SK-N-SH treated with all-trans-retinoic acid at 6 μM for 48 hours (cell line): ENCODE results near the gene TMC6.

Experiments used
- ATAC-seq: fragments of 200-7000 bp; cut with Tn5 transposase; 3 replicates; pipeline ENCODE4 v1.9.1; 2020; ENCODE audit warnings: mild to moderate bottlenecking, moderate library complexity
- ARNTL ChIP-seq: fragments of 450-650 bp; formaldehyde crosslinking; IDR thresholded peaks from 2 replicates; pipeline ENCODE4 v1.5.0; 2020; ENCODE audit warnings: low read depth, mild to moderate bottlenecking, moderate library complexity, borderline replicate concordance
- BACH2 ChIP-seq: fragments of 250-450 bp; sonication (Bioruptor Pico); IDR thresholded peaks from 2 replicates; pipeline ENCODE4 v1.9.0; 2021; ENCODE audit warnings: mild to moderate bottlenecking, borderline replicate concordance
- CSDC2 ChIP-seq: fragments of 250-450 bp; sonication (Bioruptor Pico); IDR thresholded peaks from 2 replicates; pipeline ENCODE4 v1.5.0; 2020; ENCODE audit warnings: mild to moderate bottlenecking, moderate library complexity
- GLIS3 ChIP-seq: fragments of 250-450 bp; sonication (Bioruptor Pico); IDR thresholded peaks from 2 replicates; pipeline ENCODE4 v1.5.0; 2020; ENCODE audit warnings: mild to moderate bottlenecking, moderate library complexity
- ISL1 ChIP-seq: fragments of 250-450 bp; sonication (Bioruptor Pico); IDR thresholded peaks from 2 replicates; pipeline ENCODE4 v2.1.2; 2022; ENCODE audit warnings: mild to moderate bottlenecking, moderate library complexity
- OSR1 ChIP-seq: fragments of 250-450 bp; sonication (Bioruptor Pico); IDR thresholded peaks from 2 replicates; pipeline ENCODE4 v1.8.0; 2022; ENCODE audit warnings: moderate library complexity, mild to moderate bottlenecking, inconsistent platforms
- RARB ChIP-seq: fragments of 250-450 bp; sonication (Bioruptor Pico); IDR thresholded peaks from 2 replicates; pipeline ENCODE4 v1.8.0; 2021; ENCODE audit warnings: mild to moderate bottlenecking, moderate library complexity
- SNAI2 ChIP-seq: fragments of 250-450 bp; sonication (Bioruptor Pico); IDR thresholded peaks from 2 replicates; pipeline ENCODE4 v1.5.0; 2020; ENCODE audit warnings: mild to moderate bottlenecking, moderate library complexity
- TCF4 ChIP-seq: fragments of 250-450 bp; sonication (Bioruptor Pico); IDR thresholded peaks from 2 replicates; pipeline ENCODE4 v1.8.0; 2021; ENCODE audit warnings: mild to moderate bottlenecking, moderate library complexity, borderline replicate concordance
- TOX ChIP-seq: fragments of 250-450 bp; sonication (Bioruptor Pico); IDR thresholded peaks from 2 replicates; pipeline ENCODE4 v1.8.0; 2021; ENCODE audit warnings: mild to moderate bottlenecking, moderate library complexity, borderline replicate concordance
- TSHZ2 ChIP-seq: fragments of 250-450 bp; sonication (Bioruptor Pico); IDR thresholded peaks from 2 replicates; pipeline ENCODE4 v1.5.0; 2020; ENCODE audit warnings: mild to moderate bottlenecking, moderate library complexity
- ZC3H10 ChIP-seq: fragments of 250-450 bp; sonication (Bioruptor Pico); IDR thresholded peaks from 2 replicates; pipeline ENCODE4 v1.5.1; 2021; ENCODE audit warnings: mild to moderate bottlenecking, moderate library complexity
- ZFP3 ChIP-seq: fragments of 250-450 bp; sonication (Bioruptor Pico); IDR thresholded peaks from 2 replicates; pipeline ENCODE4 v1.5.0; 2020; ENCODE audit warnings: mild to moderate bottlenecking, moderate library complexity
- ZFP30 ChIP-seq: fragments of 450-650 bp; formaldehyde crosslinking; IDR thresholded peaks from 2 replicates; pipeline ENCODE4 v1.5.0; 2022; ENCODE audit warnings: mild to moderate bottlenecking, moderate library complexity
- ZNF565 ChIP-seq: fragments of 450-650 bp; formaldehyde crosslinking; conservative IDR thresholded peaks from 2 replicates; pipeline ENCODE4 v1.5.0; 2020; ENCODE audit warnings: low read depth, mild to moderate bottlenecking, moderate library complexity
- ZNF70 ChIP-seq: fragments of 450-650 bp; formaldehyde crosslinking; IDR thresholded peaks from 2 replicates; pipeline ENCODE4 v1.5.0; 2020; ENCODE audit warnings: mild to moderate bottlenecking, moderate library complexity
- ZNF8 ChIP-seq: fragments of 450-650 bp; formaldehyde crosslinking; IDR thresholded peaks from 2 replicates; pipeline ENCODE4 v1.5.0; 2020; ENCODE audit warnings: mild to moderate bottlenecking, moderate library complexity
- TF ChIP-seq, protein P1 (sequence below): fragments of 250-450 bp; sonication (Bioruptor Pico); IDR thresholded peaks from 2 replicates; pipeline ENCODE4 v1.5.1; 2020; ENCODE audit warnings: low read depth, mild to moderate bottlenecking, moderate library complexity
- TF ChIP-seq, protein P2 (sequence below): fragments of 250-450 bp; sonication (Bioruptor Pico); IDR thresholded peaks from 2 replicates; pipeline ENCODE4 v1.8.0; 2021; ENCODE audit warnings: low read depth, mild to moderate bottlenecking, moderate library complexity, borderline replicate concordance
- TF ChIP-seq, protein P3 (sequence below): fragments of 250-450 bp; sonication (Bioruptor Pico); IDR thresholded peaks from 2 replicates; pipeline ENCODE4 v1.8.0; 2020; ENCODE audit warnings: mild to moderate bottlenecking, moderate library complexity, borderline replicate concordance

TMC6 gene

DNA sequence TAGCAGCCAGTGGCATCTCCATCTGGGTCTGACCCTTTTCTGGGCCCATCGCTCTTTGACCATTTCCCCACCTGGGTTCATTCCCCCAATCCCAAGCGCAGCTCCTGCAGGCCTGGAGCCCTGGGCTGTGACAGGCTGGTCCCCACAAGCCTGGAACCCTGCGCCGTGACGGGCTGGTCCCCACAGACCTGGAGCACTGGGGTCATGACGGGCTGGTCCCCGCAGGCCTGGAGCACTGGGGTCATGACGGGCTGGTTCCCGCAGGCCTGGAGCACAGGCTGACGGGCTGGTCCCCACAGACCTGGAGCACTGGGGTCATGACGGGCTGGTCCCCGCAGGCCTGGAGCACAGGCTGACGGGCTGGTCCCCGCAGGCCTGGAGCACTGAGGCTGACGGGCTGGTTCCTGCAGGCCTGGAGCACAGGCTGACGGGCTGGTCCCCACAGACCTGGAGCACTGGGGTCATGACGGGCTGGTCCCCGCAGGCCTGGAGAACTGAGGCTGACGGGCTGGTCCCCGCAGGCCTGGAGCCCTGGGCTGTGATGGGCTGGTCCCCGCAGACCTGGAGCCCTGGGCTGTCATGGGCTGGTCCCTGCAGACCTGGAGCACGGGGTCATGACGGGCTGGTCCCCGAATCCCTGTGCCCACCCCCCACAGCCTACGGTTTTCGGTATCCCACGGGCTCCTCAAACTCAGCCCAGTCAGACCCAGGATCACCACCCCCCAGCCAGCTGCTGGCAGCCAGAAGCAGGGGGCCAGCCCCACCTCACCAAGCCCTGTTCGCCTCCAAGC is 16.6 kb downstream of the TMC6 start:
- no peak for TF ChIP-seq ZNF565
- TF ChIP-seq CSDC2 (CRISPR knock-in tag) = no peak
- TF ChIP-seq ZFP30 (CRISPR knock-in tag) = no peak
- peak; percentile 3 for ATAC-seq

DNA sequence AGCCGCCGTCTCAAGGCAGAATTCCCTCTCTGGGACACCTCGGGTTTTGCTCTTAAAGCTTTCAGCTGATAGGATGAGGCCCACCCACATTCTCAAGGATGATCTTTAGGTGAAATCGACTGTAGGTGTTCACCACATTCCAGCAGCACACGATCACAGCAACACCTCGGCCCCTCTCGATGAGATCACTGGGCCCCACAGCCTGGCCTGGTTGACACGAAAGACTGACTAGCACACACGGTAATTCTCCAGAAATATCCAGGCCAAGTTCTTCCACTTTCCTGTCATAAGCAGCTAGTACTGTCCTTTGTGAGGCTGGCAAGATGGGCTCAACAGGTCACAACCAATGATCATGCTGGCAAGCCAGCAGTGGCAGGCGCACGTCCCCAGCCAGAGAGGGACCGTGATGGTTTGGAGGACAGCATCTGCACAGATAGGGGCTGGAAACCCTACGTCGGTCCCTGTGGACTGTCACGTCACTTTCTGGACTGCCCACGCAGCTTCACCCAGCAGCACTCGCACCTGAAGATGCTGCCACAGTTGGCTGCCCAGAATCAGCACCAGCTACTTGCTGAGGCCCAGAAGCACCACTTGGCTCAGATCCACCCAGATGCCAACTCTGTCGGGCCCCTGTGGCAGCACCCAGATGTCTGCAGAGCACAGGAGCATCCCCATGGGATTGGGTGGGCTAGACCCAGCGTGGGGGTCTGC is 17.4 kb downstream of the TMC6 start:
- peak; percentile 6 for ATAC-seq
- TF ChIP-seq ZC3H10 (CRISPR knock-in tag) = no peak
- TF ChIP-seq, protein P1, sequence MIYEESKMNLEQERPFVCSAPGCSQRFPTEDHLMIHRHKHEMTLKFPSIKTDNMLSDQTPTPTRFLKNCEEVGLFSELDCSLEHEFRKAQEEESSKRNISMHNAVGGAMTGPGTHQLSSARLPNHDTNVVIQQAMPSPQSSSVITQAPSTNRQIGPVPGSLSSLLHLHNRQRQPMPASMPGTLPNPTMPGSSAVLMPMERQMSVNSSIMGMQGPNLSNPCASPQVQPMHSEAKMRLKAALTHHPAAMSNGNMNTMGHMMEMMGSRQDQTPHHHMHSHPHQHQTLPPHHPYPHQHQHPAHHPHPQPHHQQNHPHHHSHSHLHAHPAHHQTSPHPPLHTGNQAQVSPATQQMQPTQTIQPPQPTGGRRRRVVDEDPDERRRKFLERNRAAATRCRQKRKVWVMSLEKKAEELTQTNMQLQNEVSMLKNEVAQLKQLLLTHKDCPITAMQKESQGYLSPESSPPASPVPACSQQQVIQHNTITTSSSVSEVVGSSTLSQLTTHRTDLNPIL = no peak
- TF ChIP-seq ARNTL = no peak
- TF ChIP-seq, protein P2, sequence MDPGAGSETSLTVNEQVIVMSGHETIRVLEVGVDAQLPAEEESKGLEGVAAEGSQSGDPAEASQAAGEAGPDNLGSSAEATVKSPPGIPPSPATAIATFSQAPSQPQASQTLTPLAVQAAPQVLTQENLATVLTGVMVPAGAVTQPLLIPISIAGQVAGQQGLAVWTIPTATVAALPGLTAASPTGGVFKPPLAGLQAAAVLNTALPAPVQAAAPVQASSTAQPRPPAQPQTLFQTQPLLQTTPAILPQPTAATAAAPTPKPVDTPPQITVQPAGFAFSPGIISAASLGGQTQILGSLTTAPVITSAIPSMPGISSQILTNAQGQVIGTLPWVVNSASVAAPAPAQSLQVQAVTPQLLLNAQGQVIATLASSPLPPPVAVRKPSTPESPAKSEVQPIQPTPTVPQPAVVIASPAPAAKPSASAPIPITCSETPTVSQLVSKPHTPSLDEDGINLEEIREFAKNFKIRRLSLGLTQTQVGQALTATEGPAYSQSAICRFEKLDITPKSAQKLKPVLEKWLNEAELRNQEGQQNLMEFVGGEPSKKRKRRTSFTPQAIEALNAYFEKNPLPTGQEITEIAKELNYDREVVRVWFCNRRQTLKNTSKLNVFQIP (CRISPR knock-in tag) = no peak
- no peak for TF ChIP-seq ISL1
- TF ChIP-seq CSDC2 (CRISPR knock-in tag) = no peak
- TF ChIP-seq ZNF70 (CRISPR knock-in tag) = no peak
- no peak for TF ChIP-seq ZFP3
- TF ChIP-seq TCF4 (CRISPR knock-in tag) = no peak
- TF ChIP-seq BACH2 (CRISPR knock-in tag) = no peak

DNA sequence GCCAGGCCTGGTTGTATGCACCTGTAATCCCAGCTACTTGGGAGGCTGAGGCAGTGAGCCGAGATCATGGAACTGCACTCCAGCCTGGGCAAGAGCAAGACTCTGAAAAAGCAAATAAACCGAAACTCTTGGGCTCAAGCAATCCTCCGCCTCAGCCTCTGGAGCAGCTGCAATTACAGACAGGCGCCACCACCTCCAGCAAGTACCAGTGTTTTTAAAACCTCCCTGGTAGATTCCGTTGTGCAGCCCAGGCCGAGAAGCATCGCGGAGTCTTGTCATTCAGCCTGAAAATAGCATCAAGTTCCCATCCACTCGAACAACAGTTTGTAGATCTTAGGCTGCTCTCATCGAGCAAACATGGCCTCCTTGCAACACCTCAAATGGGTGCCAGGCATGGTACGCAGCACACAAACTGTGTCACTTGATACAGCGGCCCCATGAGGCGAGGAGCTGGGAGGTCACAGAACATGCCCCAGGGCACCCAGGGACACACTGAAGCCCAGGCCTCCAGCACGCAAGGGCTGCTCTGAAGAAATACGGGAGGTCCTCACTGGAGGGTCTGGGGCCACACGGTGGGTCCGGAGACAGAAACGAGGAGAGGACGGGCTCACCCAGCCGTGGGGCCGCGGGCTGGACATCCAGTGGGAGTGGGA is 18.1 kb downstream of the TMC6 start:
- no peak for TF ChIP-seq ZNF8
- TF ChIP-seq, protein P1 = no peak
- TF ChIP-seq RARB = no peak
- no peak for TF ChIP-seq ZFP3
- TF ChIP-seq TCF4 (CRISPR knock-in tag) = no peak
- TF ChIP-seq, protein P3, sequence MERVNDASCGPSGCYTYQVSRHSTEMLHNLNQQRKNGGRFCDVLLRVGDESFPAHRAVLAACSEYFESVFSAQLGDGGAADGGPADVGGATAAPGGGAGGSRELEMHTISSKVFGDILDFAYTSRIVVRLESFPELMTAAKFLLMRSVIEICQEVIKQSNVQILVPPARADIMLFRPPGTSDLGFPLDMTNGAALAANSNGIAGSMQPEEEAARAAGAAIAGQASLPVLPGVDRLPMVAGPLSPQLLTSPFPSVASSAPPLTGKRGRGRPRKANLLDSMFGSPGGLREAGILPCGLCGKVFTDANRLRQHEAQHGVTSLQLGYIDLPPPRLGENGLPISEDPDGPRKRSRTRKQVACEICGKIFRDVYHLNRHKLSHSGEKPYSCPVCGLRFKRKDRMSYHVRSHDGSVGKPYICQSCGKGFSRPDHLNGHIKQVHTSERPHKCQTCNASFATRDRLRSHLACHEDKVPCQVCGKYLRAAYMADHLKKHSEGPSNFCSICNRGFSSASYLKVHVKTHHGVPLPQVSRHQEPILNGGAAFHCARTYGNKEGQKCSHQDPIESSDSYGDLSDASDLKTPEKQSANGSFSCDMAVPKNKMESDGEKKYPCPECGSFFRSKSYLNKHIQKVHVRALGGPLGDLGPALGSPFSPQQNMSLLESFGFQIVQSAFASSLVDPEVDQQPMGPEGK (CRISPR knock-in tag) = no peak
- no peak for TF ChIP-seq CSDC2 (CRISPR knock-in tag)
- TF ChIP-seq GLIS3 = no peak
- no peak for TF ChIP-seq ZNF70 (CRISPR knock-in tag)
- TF ChIP-seq TSHZ2 = no peak
- TF ChIP-seq TOX = no peak
- no peak for ATAC-seq

- no peak for ATAC-seq
- TF ChIP-seq OSR1 (CRISPR knock-in tag) (no peak), BACH2 (CRISPR knock-in tag) (no peak), SNAI2 (CRISPR knock-in tag) (no peak), ZNF70 (CRISPR knock-in tag) (no peak), ISL1 (no peak), ZNF565 (no peak), TCF4 (CRISPR knock-in tag) (no peak), TSHZ2 (no peak), GLIS3 (no peak), RARB (no peak)
- TF ChIP-seq, protein P1 = no peak
Observed at GRCh38 chr17:78109489-78109761, 19.1 kb downstream of the TMC6 start.
